GM04503 (cell line): ENCODE data around the gene FHIT.
"Not testable (repeated sequence)": the region's sequence is repeated elsewhere in the genome, so short reads cannot be mapped to it uniquely, and the experiment has no call there.

Source experiments
- DNase-seq: peaks from one replicate; pipeline ENCODE4 v3.0.0-alpha.2; 2012; ENCODE audit warnings: low read depth

The FHIT gene

GRCh38 chr3:60920519-60920918 is 330.7 kb downstream of the FHIT start:
- DNase-seq: no peak

- DNase-seq: no peak
These were observed 332.0 kb downstream of the FHIT start for GRCh38 chr3:60919296-60919695.

GRCh38 chr3:60917141-60917540 is 334.1 kb downstream of the FHIT start:
- no peak for DNase-seq

GRCh38 chr3:60916546-60916945 is 334.7 kb downstream of the FHIT start:
- no peak for DNase-seq

GRCh38 chr3:60913474-60913873 is 337.8 kb downstream of the FHIT start:
- no peak for DNase-seq

- DNase-seq: no peak
These were observed 338.4 kb downstream of the FHIT start for GRCh38 chr3:60912876-60913275.

- DNase-seq: no peak
These were observed 339.1 kb downstream of the FHIT start for GRCh38 chr3:60912142-60912541.

GRCh38 chr3:60909526-60909925 is 341.7 kb downstream of the FHIT start:
- DNase-seq: no peak

- no peak for DNase-seq
These were observed 345.0 kb downstream of the FHIT start for GRCh38 chr3:60906283-60906682.

GRCh38 chr3:60898321-60898720 is 352.9 kb downstream of the FHIT start:
- DNase-seq: no peak

- no peak for DNase-seq
These were observed 357.3 kb downstream of the FHIT start for GRCh38 chr3:60893946-60894345.

- no peak for DNase-seq
These were observed 361.0 kb downstream of the FHIT start for GRCh38 chr3:60890226-60890625.

GRCh38 chr3:60888952-60889351 is 362.3 kb downstream of the FHIT start:
- not testable (repeated sequence) for DNase-seq

- DNase-seq: no peak
These were observed 363.7 kb downstream of the FHIT start for GRCh38 chr3:60887574-60887973.

- DNase-seq: no peak
These were observed 364.7 kb downstream of the FHIT start for GRCh38 chr3:60886518-60886917.

GRCh38 chr3:60884005-60884404 is 367.2 kb downstream of the FHIT start:
- no peak for DNase-seq

GRCh38 chr3:60877188-60877587 is 374.1 kb downstream of the FHIT start:
- no peak for DNase-seq

GRCh38 chr3:60870396-60870795 is 380.9 kb downstream of the FHIT start:
- no peak for DNase-seq

GRCh38 chr3:60867200-60867599 is 384.1 kb downstream of the FHIT start:
- DNase-seq: no peak

- DNase-seq: no peak
These were observed 394.8 kb downstream of the FHIT start for GRCh38 chr3:60856257-60857046.

GRCh38 chr3:60855250-60855649 is 396.0 kb downstream of the FHIT start:
- no peak for DNase-seq

- DNase-seq: no peak
These were observed 396.5 kb downstream of the FHIT start for GRCh38 chr3:60854791-60855190.

- no peak for DNase-seq
These were observed 403.5 kb downstream of the FHIT start for GRCh38 chr3:60847791-60848190.

- no peak for DNase-seq
These were observed 407.0 kb downstream of the FHIT start for GRCh38 chr3:60844256-60844655.
